AG04450 (cell line): ENCODE measurements around the gene XRCC5. TPM values are rescaled to one million over a fixed set of nuclear protein-coding genes. Genes with fewer than 3 reads are reported as not detected.
"Not testable (repeated sequence)": the region's sequence is repeated elsewhere in the genome, so short reads cannot be mapped to it uniquely, and the experiment has no call there.

Experiments used
- CTCF ChIA-PET: fragments of 300-600, 350-600 bp; formaldehyde crosslinking; extraction: SDS; loops from one replicate; lab custom pipeline; 2022; ENCODE audit warnings: antibody characterized with exemption, inconsistent platforms; lab: Charles Lee
- POLR2A ChIA-PET: fragments of 350-600 bp; formaldehyde crosslinking; extraction: SDS; loops from one replicate; lab custom pipeline; 2021; ENCODE audit warnings: antibody characterized with exemption, inconsistent platforms; lab: Yijun Ruan, JAX
- DNase-seq: peaks from one replicate; pipeline ENCODE4 v3.0.0-alpha.2; 2011; ENCODE audit warnings: low read depth, low spot score
- H3K27ac ChIP-seq: one replicate; pipeline ENCODE4 v1.5.1; 2012; ENCODE audit warnings: low read depth, low read length, control low read depth
- H3K27me3 ChIP-seq: one replicate; pipeline ENCODE4 v1.6.0; 2012; ENCODE audit warnings: low read length; ENCODE audit not compliant: control insufficient read depth, insufficient read depth
- H3K4me3 ChIP-seq: 2 replicates; pipeline ENCODE4 v1.5.1; 2011; ENCODE audit warnings: mild to moderate bottlenecking, low read depth, low read length, control low read depth
- H3K9me3 ChIP-seq: 2 replicates; pipeline ENCODE4 v1.5.1; 2012; ENCODE audit warnings: low read length; ENCODE audit not compliant: control insufficient read depth, insufficient read depth
- polyA plus RNA-seq: library from polyadenylated mRNA; depleted of rRNA; stranded (reverse); fragments of >200 nt; gene quantifications from 2 replicates; pipeline ENCODE4 v1.2.3, GENCODE V29; 2011
- TF ChIP-seq, protein P1 (sequence below): IDR thresholded peaks from 2 replicates; pipeline ENCODE4 v1.5.1; 2011; ENCODE audit warnings: low read depth, low read length, control low read depth, inconsistent platforms

The XRCC5 gene
- polyA plus RNA-seq, 1 experiment = 471 TPM

DNA sequence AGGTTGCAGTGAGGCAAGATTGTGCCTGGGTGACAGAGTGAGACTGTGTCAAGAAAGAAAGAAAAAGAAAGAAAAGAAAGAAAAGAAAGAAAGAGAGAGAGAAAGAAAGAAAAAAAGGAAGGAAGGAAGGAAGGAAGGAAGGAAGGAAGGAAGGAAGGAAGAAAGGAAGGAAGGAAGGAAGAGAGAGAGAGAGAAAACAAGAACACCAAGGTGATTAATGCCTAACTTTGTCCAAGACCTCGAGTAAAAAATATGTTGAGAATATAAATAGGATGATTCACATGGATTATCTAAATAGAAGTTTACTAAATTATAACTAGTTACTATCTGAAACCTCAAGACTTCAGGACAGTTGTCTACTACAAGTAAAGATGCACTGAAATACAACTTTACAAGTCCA, 34.8 kb upstream of the XRCC5 start:
- no peaks in the 10 kb centered on the region for H3K9me3 ChIP-seq
- TF ChIP-seq, protein P1, sequence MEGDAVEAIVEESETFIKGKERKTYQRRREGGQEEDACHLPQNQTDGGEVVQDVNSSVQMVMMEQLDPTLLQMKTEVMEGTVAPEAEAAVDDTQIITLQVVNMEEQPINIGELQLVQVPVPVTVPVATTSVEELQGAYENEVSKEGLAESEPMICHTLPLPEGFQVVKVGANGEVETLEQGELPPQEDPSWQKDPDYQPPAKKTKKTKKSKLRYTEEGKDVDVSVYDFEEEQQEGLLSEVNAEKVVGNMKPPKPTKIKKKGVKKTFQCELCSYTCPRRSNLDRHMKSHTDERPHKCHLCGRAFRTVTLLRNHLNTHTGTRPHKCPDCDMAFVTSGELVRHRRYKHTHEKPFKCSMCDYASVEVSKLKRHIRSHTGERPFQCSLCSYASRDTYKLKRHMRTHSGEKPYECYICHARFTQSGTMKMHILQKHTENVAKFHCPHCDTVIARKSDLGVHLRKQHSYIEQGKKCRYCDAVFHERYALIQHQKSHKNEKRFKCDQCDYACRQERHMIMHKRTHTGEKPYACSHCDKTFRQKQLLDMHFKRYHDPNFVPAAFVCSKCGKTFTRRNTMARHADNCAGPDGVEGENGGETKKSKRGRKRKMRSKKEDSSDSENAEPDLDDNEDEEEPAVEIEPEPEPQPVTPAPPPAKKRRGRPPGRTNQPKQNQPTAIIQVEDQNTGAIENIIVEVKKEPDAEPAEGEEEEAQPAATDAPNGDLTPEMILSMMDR = no peak
- H3K4me3 ChIP-seq = no peak overlapping the region
- no peak overlapping the region for H3K27ac ChIP-seq
- ChIA-PET CTCF (interaction anchor here (1.6 kb wide), 1 partner anchor 37 kb away, joined by 5 read pairs; no protein-coding TSS in a partner anchor), POLR2A (no interaction called here)
- DNase-seq = no peak
- H3K27me3 ChIP-seq = no peaks in the 10 kb centered on the region

DNA sequence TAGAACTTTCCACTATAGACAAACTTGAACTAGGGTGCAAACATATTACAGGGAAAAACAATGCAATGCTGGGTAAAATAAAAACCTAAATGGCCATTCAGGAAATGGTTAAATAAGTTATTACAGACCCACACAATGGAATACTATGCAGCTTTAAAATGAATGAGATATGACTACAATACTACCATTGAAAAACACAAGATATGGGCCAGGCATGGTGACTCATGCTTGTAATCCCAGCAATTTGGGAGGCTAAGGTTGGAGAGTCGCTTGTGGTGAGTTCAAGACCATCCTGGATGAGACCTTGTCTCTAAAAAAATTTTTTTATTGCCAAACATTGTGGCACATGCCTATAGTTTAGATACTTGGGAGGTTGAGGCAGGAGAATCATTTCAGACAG, 34.4 kb upstream of the XRCC5 start:
- Histone ChIP-seq H3K27me3 (no peaks in the 10 kb centered on the region), H3K9me3 (no peaks in the 10 kb centered on the region), H3K27ac (no peak overlapping the region), H3K4me3 (no peak overlapping the region)
- TF ChIP-seq, protein P1 = no peak
- POLR2A ChIA-PET = no interaction called here
- CTCF ChIA-PET = interaction anchor here (0.7 to 1.6 kb wide), 3 partner anchors 36 to 52 kb away, joined by 3 to 5 read pairs (median 3); no protein-coding TSS in a partner anchor
- DNase-seq = no peak

DNA sequence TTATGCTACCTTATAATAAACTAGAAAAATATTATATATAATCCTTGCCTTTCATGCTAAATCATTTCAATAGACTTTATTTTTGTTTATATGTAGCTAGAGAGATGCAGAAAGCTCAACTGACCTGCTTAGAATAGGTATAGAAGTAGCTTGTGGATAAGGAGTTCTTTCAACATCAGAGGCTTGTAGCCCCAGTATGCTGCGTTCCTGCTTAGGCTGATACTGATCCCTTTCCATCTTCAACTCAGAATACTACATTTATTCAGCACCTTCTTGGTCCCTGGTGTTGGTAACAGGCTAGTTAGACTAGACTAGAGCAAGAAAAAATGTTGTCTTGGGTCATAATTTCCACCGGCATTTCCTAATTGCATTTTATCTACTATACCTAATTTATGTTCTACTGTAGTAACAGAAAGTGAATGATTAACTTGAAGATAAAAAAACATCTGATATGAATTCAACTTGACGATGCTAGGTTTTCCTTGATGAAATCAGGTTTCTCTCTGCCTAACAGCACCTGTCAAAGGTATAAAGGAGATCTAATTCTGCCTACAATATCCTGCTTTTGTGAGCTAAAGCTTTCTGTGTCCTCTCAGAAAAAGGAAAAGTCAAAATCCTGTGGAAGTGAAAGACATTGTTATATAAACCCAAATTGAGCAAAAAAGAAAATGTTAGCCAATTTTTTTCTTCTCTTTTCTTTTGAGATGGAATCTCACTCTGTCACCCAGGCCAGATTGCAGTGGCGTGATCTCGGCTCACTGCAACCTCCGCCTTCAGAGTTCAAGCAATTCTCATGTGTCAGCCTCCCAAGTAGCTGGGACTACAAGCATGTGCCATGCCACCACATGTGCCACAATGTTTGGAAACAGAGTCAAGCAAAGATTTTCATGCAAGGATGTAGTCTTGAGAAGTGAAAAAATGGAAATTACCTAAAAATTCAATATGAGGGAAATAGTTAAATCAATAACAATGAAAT, 33.4 kb upstream of the XRCC5 start:
- H3K27ac ChIP-seq = no peak overlapping the region
- H3K4me3 ChIP-seq = no peak overlapping the region
- no peaks in the 10 kb centered on the region for H3K27me3 ChIP-seq
- ChIA-PET CTCF (interaction anchor here (0.7 to 1.0 kb wide), 2 partner anchors 35 to 53 kb away, joined by 3 read pairs; no protein-coding TSS in a partner anchor), POLR2A (no interaction called here)
- H3K9me3 ChIP-seq = no peaks in the 10 kb centered on the region
- no peak for DNase-seq
- TF ChIP-seq, protein P1 = no peak

DNA sequence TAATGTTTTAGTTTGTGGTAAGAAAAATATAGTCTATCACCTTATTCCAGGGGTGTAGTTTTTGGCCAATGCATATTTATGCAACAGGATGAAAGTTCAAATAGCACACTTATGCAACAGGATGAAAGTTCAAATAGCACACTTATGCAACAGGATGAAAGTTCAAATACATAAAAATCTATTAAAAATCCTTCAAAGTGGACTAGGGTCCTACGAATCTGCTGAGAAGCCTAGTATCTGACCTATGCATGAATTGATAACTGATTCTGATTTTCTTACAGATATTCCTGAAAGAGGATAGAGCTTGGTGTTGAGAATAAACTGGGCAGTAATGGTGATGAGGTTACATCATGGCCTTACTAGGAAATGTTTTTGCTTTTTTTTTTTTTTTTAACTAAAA, 30.4 kb upstream of the XRCC5 start:
- Histone ChIP-seq H3K9me3 (no peaks in the 10 kb centered on the region; the same call in 1 of the 2 replicates), H3K4me3 (no peak overlapping the region), H3K27ac (no peak overlapping the region), H3K27me3 (no peaks in the 10 kb centered on the region)
- TF ChIP-seq, protein P1 = no peak
- DNase-seq = no peak
- CTCF ChIA-PET = interaction anchor here (0.6 kb wide), 1 partner anchor 30 kb away, joined by 11 read pairs; no protein-coding TSS in a partner anchor
- POLR2A ChIA-PET = no interaction called here

DNA sequence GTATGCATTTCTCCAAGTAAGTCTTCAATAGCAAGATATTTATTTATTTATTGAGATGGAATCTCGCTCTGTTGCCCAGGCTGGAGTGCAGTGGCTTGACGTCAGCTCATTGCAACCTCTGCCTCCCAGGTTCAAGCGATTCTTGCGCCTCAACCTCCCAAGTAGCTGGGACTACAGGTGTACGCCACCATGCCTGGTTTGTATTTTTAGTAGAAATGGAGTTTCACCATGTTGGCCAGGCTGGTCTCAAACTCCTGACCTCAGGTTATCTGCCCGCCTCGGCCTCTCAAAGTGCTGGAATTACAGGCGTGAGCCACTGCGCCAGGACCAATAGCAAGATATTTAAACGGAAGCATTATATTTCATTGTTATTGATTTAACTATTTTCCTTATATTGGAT, 29.1 kb upstream of the XRCC5 start:
- H3K27ac ChIP-seq, H3K27me3 ChIP-seq, H3K9me3 ChIP-seq, CTCF ChIA-PET, H3K4me3 ChIP-seq, POLR2A ChIA-PET, DNase-seq: not testable (repeated sequence)
